Neural progenitor cell (in vitro differentiated cells): ENCODE results near the gene PVALB. TPM values are rescaled to one million over a fixed set of nuclear protein-coding genes. Genes with fewer than 3 reads are reported as not detected.

ENCODE experiments used
- DNase-seq: peaks from one replicate; pipeline ENCODE4 v3.0.0-alpha.2; 2016; ENCODE audit warnings: low spot score
- H2AFZ ChIP-seq: fragments of 200-600 bp; sonication (generic); replicated peaks from 2 replicates; pipeline ENCODE4 v1.6.1; 2016; ENCODE audit warnings: antibody characterized with exemption
- H3F3A ChIP-seq: fragments of 200-600 bp; sonication (generic); 2 replicates; pipeline ENCODE4 v1.6.1; 2016; ENCODE audit warnings: antibody characterized with exemption, low read depth
- H3K27ac ChIP-seq: fragments of 200-600 bp; sonication (generic); 2 replicates; pipeline ENCODE4 v1.5.1; 2016; ENCODE audit warnings: mild to moderate bottlenecking
- H3K27me3 ChIP-seq: fragments of 200-600 bp; sonication (generic); 2 replicates; pipeline ENCODE4 v1.6.1; 2016; ENCODE audit warnings: mild to moderate bottlenecking, moderate library complexity
- H3K36me3 ChIP-seq: fragments of 200-600 bp; sonication (generic); 2 replicates; pipeline ENCODE4 v1.5.1; 2016
- H3K4me1 ChIP-seq: fragments of 200-600 bp; sonication (generic); 2 replicates; pipeline ENCODE4 v1.6.1; 2016; ENCODE audit warnings: mixed run types
- H3K4me2 ChIP-seq: fragments of 200-600 bp; sonication (generic); 2 replicates; pipeline ENCODE4 v1.6.1; 2016
- H3K4me3 ChIP-seq: fragments of 200-600 bp; sonication (generic); 2 replicates; pipeline ENCODE4 v1.5.1; 2016
- H3K79me2 ChIP-seq: fragments of 200-600 bp; sonication (generic); 2 replicates; pipeline ENCODE4 v1.6.1; 2016; ENCODE audit warnings: low read depth
- H3K9ac ChIP-seq: fragments of 200-600 bp; sonication (generic); 2 replicates; pipeline ENCODE4 v1.6.1; 2016
- H3K9me3 ChIP-seq: fragments of 200-600 bp; sonication (generic); 2 replicates; pipeline ENCODE4 v1.5.1; 2016; ENCODE audit warnings: low read depth
- H4K20me1 ChIP-seq: fragments of 200-600 bp; sonication (generic); 2 replicates; pipeline ENCODE4 v1.6.1; 2016; ENCODE audit warnings: low read depth
- H3K27ac Mint-ChIP-seq: 3 replicates; pipeline ENCODE4 v1.8.0; 2021; ENCODE audit warnings: mixed read lengths
- H3K27me3 Mint-ChIP-seq: 2 replicates; pipeline ENCODE4 v1.8.0; 2022; ENCODE audit warnings: low read depth, mild to moderate bottlenecking, inconsistent platforms, moderate library complexity, mixed read lengths; ENCODE audit not compliant: insufficient read depth
- H3K36me3 Mint-ChIP-seq: 3 replicates; pipeline ENCODE4 v1.8.0; 2021; ENCODE audit warnings: mixed read lengths
- H3K4me1 Mint-ChIP-seq: 3 replicates; pipeline ENCODE4 v1.8.0; 2021; ENCODE audit warnings: mixed read lengths
- H3K4me3 Mint-ChIP-seq: 3 replicates; pipeline ENCODE4 v1.8.0; 2021; ENCODE audit warnings: mild to moderate bottlenecking, moderate library complexity, mixed read lengths
- H3K9me3 Mint-ChIP-seq: 3 replicates; pipeline ENCODE4 v1.8.0; 2020; ENCODE audit warnings: mixed read lengths
- CTCF ChIP-seq: fragments of 200-600 bp; sonication (generic); IDR thresholded peaks from 2 replicates; pipeline ENCODE4 v1.5.1; 2017; ENCODE audit warnings: antibody characterized with exemption, mild to moderate bottlenecking
- EZH2 ChIP-seq: fragments of 200-600 bp; sonication (generic); IDR thresholded peaks from 2 replicates; pipeline ENCODE4 v1.6.1; 2017; ENCODE audit warnings: antibody characterized with exemption, mild to moderate bottlenecking, moderate library complexity
- EZH2phosphoT487 ChIP-seq: fragments of 200-600 bp; sonication (generic); IDR thresholded peaks from 2 replicates; pipeline ENCODE4 v1.6.1; 2017; ENCODE audit warnings: antibody characterized with exemption
- total RNA-seq: library from RNA; depleted of rRNA; stranded (reverse); fragments of >200 nt; gene quantifications from 2 replicates; pipeline ENCODE4 v1.2.3, GENCODE V29; 2015; ENCODE audit warnings: low replicate concordance

The PVALB gene
- total RNA-seq, 1 donor from 2014 or later: not detected

- Histone ChIP-seq H3K9me3 (no peaks in the 10 kb centered on the region), H3F3A (peaks cover 3% of the 10 kb centered on the region), H4K20me1 (peaks cover 3% of the 10 kb centered on the region), H3K27me3 (no peaks in the 10 kb centered on the region), H2AFZ (no peak overlapping the region), H3K4me1 (peaks cover 7% of the 10 kb centered on the region), H3K79me2 (no peaks in the 10 kb centered on the region), H3K9ac (no peak overlapping the region), H3K27ac (no peak overlapping the region), H3K4me3 (no peak overlapping the region), H3K4me2 (no peak overlapping the region), H3K36me3 (no peaks in the 10 kb centered on the region)
- Mint-ChIP-seq H3K27ac (peak overlapping the region; percentile 5), H3K4me1 (peaks cover 25% of the 10 kb centered on the region), H3K9me3 (peaks cover 2% of the 10 kb centered on the region), H3K36me3 (peaks cover 6% of the 10 kb centered on the region), H3K4me3 (no peak overlapping the region), H3K27me3 (peaks cover 4% of the 10 kb centered on the region)
- no peak for TF ChIP-seq EZH2phosphoT487
- TF ChIP-seq CTCF: no peak
- no peak for TF ChIP-seq EZH2
- peak; percentile 1 for DNase-seq
These were observed 45.3 kb downstream of the PVALB start for GRCh38 chr22:36771356-36772063.

GRCh38 chr22:36770513-36771231 is 46.2 kb downstream of the PVALB start:
- Histone ChIP-seq H2AFZ (no peak overlapping the region), H3K9ac (no peak overlapping the region), H4K20me1 (peaks cover 3% of the 10 kb centered on the region), H3K36me3 (no peaks in the 10 kb centered on the region), H3K4me2 (no peak overlapping the region), H3K27ac (no peak overlapping the region), H3K79me2 (no peaks in the 10 kb centered on the region), H3K27me3 (no peaks in the 10 kb centered on the region), H3K4me1 (peaks cover 7% of the 10 kb centered on the region), H3K9me3 (no peaks in the 10 kb centered on the region), H3K4me3 (no peak overlapping the region), H3F3A (peaks cover 3% of the 10 kb centered on the region)
- H3K4me1 Mint-ChIP-seq: peaks cover 23% of the 10 kb centered on the region
- peak; percentile 54 for DNase-seq
- H3K4me3 Mint-ChIP-seq: no peak overlapping the region
- H3K36me3 Mint-ChIP-seq: peaks cover 6% of the 10 kb centered on the region
- no peaks in the 10 kb centered on the region for H3K9me3 Mint-ChIP-seq
- no peak for TF ChIP-seq CTCF
- TF ChIP-seq EZH2: no peak
- no peak for TF ChIP-seq EZH2phosphoT487
- H3K27me3 Mint-ChIP-seq: peaks cover 4% of the 10 kb centered on the region
- H3K27ac Mint-ChIP-seq: no peak overlapping the region

- no peak overlapping the region for H3K27ac Mint-ChIP-seq
These were observed 47.0 kb downstream of the PVALB start for GRCh38 chr22:36769541-36770512.

More at GRCh38 chr22:36769541-36770512, 47.0 kb downstream of the PVALB start:
- no peak overlapping the region for H3K27ac ChIP-seq
- no peak overlapping the region for H3K4me2 ChIP-seq
- H3F3A ChIP-seq: peaks cover 3% of the 10 kb centered on the region
- H3K4me3 Mint-ChIP-seq: no peak overlapping the region
- no peak overlapping the region for H3K9ac ChIP-seq
- H3K36me3 Mint-ChIP-seq: peaks cover 10% of the 10 kb centered on the region
- H3K27me3 ChIP-seq: no peaks in the 10 kb centered on the region
- no peaks in the 10 kb centered on the region for H3K36me3 ChIP-seq
- H3K9me3 Mint-ChIP-seq: no peaks in the 10 kb centered on the region
- no peak for TF ChIP-seq EZH2
- no peak for TF ChIP-seq EZH2phosphoT487
- no peak for TF ChIP-seq CTCF
- peaks cover 18% of the 10 kb centered on the region for H3K4me1 Mint-ChIP-seq
- no peaks in the 10 kb centered on the region for H3K79me2 ChIP-seq
- H3K27me3 Mint-ChIP-seq: peaks cover 4% of the 10 kb centered on the region
- peaks cover 3% of the 10 kb centered on the region for H4K20me1 ChIP-seq
- H2AFZ ChIP-seq: no peak overlapping the region
- no peak overlapping the region for H3K4me3 ChIP-seq
- no peaks in the 10 kb centered on the region for H3K9me3 ChIP-seq
- DNase-seq: peak; percentile 0
- peaks cover under 1% of the 10 kb centered on the region for H3K4me1 ChIP-seq
